Hematopoietic multipotent progenitor cell treated with erythropoietin and hydrocortisone succinate and interleukin-3 and kit ligand, for 8 days (in vitro differentiated cells): ENCODE results near the gene CCNL2.
"Not testable (repeated sequence)": the region's sequence is repeated elsewhere in the genome, so short reads cannot be mapped to it uniquely, and the experiment has no call there.

Experiments
- DNase-seq: peaks from one replicate; pipeline ENCODE4 v3.0.0-alpha.2; 2015

The CCNL2 gene

GRCh38 chr1:1432274-1432950, 33.3 kb upstream of the CCNL2 start:
- DNase-seq, result no peak

GRCh38 chr1:1431845-1432273, 32.7 kb upstream of the CCNL2 start:
- DNase-seq, result no peak

- DNase-seq, result no peak
Measured at GRCh38 chr1:1430992-1431844, 32.1 kb upstream of the CCNL2 start.

GRCh38 chr1:1430114-1430982, 31.2 kb upstream of the CCNL2 start:
- no peak for DNase-seq

- DNase-seq, result no peak
Measured at GRCh38 chr1:1429671-1430073, 30.5 kb upstream of the CCNL2 start.

GRCh38 chr1:1428967-1429366, 29.8 kb upstream of the CCNL2 start:
- not testable (repeated sequence) for DNase-seq

GRCh38 chr1:1428174-1428573, 29.0 kb upstream of the CCNL2 start:
- DNase-seq, result no peak

GRCh38 chr1:1427820-1428148, 28.6 kb upstream of the CCNL2 start:
- no peak for DNase-seq

- DNase-seq, result no peak
Measured at GRCh38 chr1:1427106-1427819, 28.1 kb upstream of the CCNL2 start.

- no peak for DNase-seq
Measured at GRCh38 chr1:1426496-1427105, 27.5 kb upstream of the CCNL2 start.

GRCh38 chr1:1425753-1426495, 26.8 kb upstream of the CCNL2 start:
- no peak for DNase-seq

- DNase-seq, result no peak
Measured at GRCh38 chr1:1425426-1425752, 26.3 kb upstream of the CCNL2 start.

GRCh38 chr1:1424707-1425106, 25.6 kb upstream of the CCNL2 start:
- DNase-seq, result no peak

GRCh38 chr1:1423245-1423597, 24.1 kb upstream of the CCNL2 start:
- no peak for DNase-seq

GRCh38 chr1:1422465-1423244, 23.5 kb upstream of the CCNL2 start:
- DNase-seq, result no peak

- DNase-seq, result no peak
Measured at GRCh38 chr1:1421907-1422464, 22.9 kb upstream of the CCNL2 start.

- DNase-seq, result no peak
Measured at GRCh38 chr1:1421147-1421906, 22.2 kb upstream of the CCNL2 start, which contains the start of gene ANKRD65. Gene ANKRD65, minus strand, starts transcription at chr1:1421276. Its CDS starts 271 bp downstream, at chr1:1421005.

- DNase-seq, result no peak
Measured at GRCh38 chr1:1420654-1421141, 21.6 kb upstream of the CCNL2 start.

GRCh38 chr1:1419813-1420653, 20.9 kb upstream of the CCNL2 start:
- no peak for DNase-seq
